Hindlimb muscle (tissue), 1 donor: ENCODE data around the gene CEBPZOS. TPM values are rescaled to one million over a fixed set of nuclear protein-coding genes. Genes with fewer than 3 reads are reported as not detected.

Experiments used
- DNase-seq: peaks from one replicate; pipeline ENCODE4 v3.0.0-alpha.2; 2013
- polyA plus RNA-seq: library from polyadenylated mRNA; unstranded; fragments of 120-200 nt; gene quantifications from one replicate; pipeline ENCODE4 v1.2.1, GENCODE V29; 2013; ENCODE audit not compliant: insufficient read length

The CEBPZOS gene
- 34.3 TPM for polyA plus RNA-seq

- peak; percentile 87 for DNase-seq
Observed at GRCh38 chr2:37196320-37197195, at the start of gene CEBPZOS. TSS of gene CEBPZOS (plus strand) at chr2:37196496. CDS start at chr2:37199705, 3,209 bp downstream.

- no peak for DNase-seq
Observed at GRCh38 chr2:37148325-37148724, 48.0 kb upstream of the CEBPZOS start.

- no peak for DNase-seq
Observed at GRCh38 chr2:37149626-37150322, 46.5 kb upstream of the CEBPZOS start.

DNA sequence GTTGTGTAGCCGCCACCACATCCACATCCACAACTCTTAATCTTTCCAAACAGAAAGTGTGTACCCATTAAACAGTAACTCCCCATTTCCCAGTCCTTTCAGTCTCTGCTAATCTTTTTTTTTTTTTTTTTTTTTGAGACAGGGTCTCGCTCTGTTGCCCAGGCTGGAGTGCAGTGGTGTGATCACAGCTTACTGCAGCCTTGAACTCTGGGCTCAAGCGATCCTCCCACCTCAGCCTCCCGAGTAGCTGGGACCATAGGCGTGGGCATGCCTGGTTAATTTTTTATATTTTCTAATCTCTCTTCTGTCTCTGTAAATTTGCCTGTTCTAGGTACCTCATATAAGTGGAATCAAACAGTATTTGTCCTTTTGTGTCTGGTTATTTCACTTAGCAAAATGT lies 43.1 kb upstream of the CEBPZOS start:
- DNase-seq: no peak

DNA sequence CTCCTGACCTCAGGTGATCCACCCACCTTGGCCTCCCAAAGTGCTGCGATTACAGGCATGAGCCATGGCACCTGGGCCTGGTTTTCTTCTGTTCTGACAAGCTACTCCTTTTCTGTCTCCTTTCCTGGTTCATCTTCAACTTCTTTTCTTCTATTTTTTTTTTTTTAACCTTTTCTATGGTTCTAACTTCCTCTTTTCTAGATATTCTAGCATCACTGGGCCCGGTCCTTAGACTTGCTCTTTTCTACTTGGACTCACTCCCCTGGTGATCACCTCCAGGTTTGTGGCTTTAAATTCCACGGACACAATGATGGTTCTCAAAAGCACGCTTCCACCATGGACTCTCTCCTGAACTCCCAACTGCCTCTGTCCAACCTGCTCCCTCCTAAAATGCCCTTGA lies 41.5 kb upstream of the CEBPZOS start:
- no peak for DNase-seq

DNA sequence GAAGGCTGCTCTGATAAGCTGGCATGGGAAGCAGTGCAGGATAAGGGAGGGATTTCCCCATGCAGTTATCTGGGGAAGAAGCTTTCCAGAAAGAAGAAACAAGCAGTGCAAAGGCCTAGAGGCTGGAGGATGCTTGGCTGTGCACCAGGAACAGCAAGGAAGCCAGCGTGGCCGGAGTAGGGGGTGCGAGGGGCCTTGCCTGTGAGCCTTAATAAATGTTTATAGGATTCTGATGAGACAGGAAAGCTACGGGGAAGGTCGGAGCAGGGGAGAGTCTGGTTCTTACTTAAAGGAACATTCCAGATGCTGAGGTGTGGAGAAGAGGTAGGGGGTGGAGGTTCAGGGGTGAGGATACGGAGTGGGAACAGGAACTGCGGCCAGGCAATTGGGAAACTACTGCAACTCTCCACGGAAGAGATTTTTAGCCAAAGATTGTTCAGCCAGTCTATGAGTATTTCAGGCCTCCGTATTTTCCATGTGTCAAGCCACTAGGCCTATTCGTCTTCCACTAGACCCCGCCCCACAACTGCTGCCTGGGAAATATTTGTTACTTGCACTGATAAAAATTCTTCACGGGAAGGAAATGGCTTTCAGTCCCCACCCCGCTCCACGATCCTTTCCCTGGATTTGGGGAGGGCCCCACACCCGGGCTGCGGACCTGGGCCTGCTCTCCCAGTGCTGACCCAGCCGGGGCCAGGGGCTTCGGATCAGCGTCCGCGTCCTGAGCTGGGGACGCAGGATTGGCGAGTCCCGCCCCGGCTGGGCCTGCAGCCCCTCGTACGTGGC lies 40.0 kb upstream of the CEBPZOS start:
- peak; percentile 81 for DNase-seq

- peak; percentile 87 for DNase-seq
Observed at GRCh38 chr2:37156857-37157714, 39.2 kb upstream of the CEBPZOS start, which contains the start of gene EIF2AK2. TSS of gene EIF2AK2 (minus strand) at chr2:37156980. CDS start at chr2:37147806, 9,174 bp downstream.

GRCh38 chr2:37164757-37165156 lies 31.5 kb upstream of the CEBPZOS start:
- DNase-seq: no peak

GRCh38 chr2:37167636-37168180 lies 28.6 kb upstream of the CEBPZOS start:
- no peak for DNase-seq

GRCh38 chr2:37168217-37168981 lies 27.9 kb upstream of the CEBPZOS start:
- no peak for DNase-seq

- DNase-seq: no peak
Observed at GRCh38 chr2:37171624-37171950, 24.7 kb upstream of the CEBPZOS start.

GRCh38 chr2:37173741-37174140 lies 22.6 kb upstream of the CEBPZOS start:
- no peak for DNase-seq

DNA sequence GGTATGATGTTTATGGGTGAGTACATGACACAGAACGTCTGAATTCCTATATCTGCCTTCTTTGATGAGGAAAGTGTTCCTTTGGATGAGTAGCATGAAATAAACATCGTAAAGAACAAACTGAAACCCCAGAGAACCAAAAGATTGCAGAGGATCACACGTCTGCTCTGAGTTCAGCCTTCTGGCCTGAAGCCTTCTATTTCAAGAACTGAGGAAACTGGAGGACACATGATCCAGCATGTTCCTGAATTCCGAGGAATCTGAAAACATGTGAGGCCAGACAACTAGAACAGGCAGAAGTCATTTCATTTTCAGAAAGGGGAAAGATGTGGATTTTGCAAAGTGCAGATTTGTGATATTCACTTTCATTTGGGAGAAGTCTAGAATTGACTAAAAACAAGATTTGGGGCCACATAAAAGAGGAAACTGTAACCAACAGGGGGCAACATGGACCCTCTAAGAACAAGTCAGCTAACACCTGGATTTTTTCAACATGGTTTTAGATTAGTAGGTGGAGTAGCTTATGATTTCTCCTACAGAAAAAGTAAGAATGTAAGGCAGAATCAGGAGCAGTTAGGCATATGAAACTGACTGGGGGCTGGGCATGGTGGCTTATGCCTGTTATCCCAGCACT lies 16.2 kb upstream of the CEBPZOS start:
- no peak for DNase-seq

DNA sequence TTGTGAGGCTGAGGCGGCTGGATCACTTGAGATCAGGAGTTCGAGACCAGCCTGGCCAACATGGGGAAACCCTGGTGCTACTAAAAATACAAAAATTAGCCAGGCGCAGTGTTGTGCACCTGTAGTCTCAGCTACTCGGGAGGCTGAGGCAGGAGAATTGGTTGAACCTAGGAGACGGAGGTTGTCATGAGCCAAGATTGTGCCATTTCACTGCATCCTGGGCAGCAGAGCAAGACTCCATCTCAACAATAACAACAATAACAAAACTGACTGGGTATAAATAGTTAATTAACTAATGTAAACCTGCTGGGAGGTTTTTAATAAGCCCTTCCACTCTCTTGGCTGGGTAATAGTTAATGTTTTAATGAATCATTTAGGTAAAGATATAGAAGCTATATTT lies 15.7 kb upstream of the CEBPZOS start:
- DNase-seq: no peak

- DNase-seq: no peak
Observed at GRCh38 chr2:37181726-37182684, 14.3 kb upstream of the CEBPZOS start.

- no peak for DNase-seq
Observed at GRCh38 chr2:37188570-37188969, 7.7 kb upstream of the CEBPZOS start, which contains the start of gene SULT6B1. TSS of gene SULT6B1 (minus strand) at chr2:37188670. CDS start at chr2:37188640, 30 bp downstream.

GRCh38 chr2:37189452-37190153 lies 6.7 kb upstream of the CEBPZOS start:
- DNase-seq: no peak

GRCh38 chr2:37190290-37190689 lies 6.0 kb upstream of the CEBPZOS start:
- no peak for DNase-seq
